Gastrocnemius medialis (tissue), 4 donors: ENCODE data around the gene MICALL2.

Experiments used
- POLR2A ChIP-seq, 2 donors: fragments of 450-650 bp; IDR thresholded peaks; one replicate each; pipeline ENCODE4 v1.6.1; 2017; ENCODE audit warnings: antibody characterized with exemption in 2 of 2, mild to moderate bottlenecking in 2 of 2, moderate library complexity in 2 of 2
- TF ChIP-seq, protein P1 (sequence below), 5 experiments: fragments of 450-650 bp in 3 of 5; fragments of 200-600 bp in 2 of 5; sonication (generic) in 2 of 5; IDR thresholded peaks in 4 of 5; conservative IDR thresholded peaks in 1 of 5; 1 replicate in 4 of 5; 2 replicates in 1 of 5; pipeline ENCODE4 v1.5.1; 2016 to 2019; ENCODE audit warnings: antibody characterized with exemption in 5 of 5, mild to moderate bottlenecking in 3 of 5, moderate library complexity in 3 of 5

DNA sequence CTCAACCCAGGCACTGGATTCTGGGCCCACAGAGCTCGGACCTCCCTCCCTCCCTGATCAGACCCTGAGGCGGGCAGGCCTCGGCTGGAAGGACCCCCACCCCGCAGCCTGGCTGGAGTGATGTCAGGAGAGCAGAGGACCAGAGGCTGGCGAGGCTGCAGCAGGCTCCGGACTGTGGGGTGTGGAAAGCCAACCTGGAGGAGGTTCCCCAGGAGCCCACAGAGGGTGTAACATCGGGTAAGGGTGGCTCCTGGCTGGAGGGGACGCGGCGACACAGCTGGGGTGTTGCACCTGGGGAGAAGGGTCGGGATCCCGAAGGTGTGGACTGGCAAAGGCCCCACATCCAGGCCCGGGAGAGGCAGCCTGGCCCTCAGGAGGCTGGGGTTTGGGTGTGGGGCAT, 8.9 kb upstream of the MICALL2 start:
- TF ChIP-seq, protein P1, sequence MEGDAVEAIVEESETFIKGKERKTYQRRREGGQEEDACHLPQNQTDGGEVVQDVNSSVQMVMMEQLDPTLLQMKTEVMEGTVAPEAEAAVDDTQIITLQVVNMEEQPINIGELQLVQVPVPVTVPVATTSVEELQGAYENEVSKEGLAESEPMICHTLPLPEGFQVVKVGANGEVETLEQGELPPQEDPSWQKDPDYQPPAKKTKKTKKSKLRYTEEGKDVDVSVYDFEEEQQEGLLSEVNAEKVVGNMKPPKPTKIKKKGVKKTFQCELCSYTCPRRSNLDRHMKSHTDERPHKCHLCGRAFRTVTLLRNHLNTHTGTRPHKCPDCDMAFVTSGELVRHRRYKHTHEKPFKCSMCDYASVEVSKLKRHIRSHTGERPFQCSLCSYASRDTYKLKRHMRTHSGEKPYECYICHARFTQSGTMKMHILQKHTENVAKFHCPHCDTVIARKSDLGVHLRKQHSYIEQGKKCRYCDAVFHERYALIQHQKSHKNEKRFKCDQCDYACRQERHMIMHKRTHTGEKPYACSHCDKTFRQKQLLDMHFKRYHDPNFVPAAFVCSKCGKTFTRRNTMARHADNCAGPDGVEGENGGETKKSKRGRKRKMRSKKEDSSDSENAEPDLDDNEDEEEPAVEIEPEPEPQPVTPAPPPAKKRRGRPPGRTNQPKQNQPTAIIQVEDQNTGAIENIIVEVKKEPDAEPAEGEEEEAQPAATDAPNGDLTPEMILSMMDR (IDR thresholded peaks at IDR 0.05 in 4 of 5, conservative IDR thresholded peaks at IDR 0.05 in 1 of 5) = no peak
- no peak for TF ChIP-seq POLR2A (IDR thresholded peaks at IDR 0.05)
